HCT116 (cell line): Measurements from ENCODE around the gene CCL11. TPM values are rescaled to one million over a fixed set of nuclear protein-coding genes. Genes with fewer than 3 reads are reported as not detected.

Source experiments
- ATAC-seq: fragments of 200-7000 bp; cut with Tn5 transposase; 2 replicates; pipeline ENCODE4 v1.9.1; 2020; ENCODE audit warnings: mild to moderate bottlenecking, moderate library complexity
- BruUV-seq: library from RNA; stranded (reverse); fragments of 400-500 nt; replicated peaks from 2 replicates; lab custom pipeline; 2021; lab: Mats Ljungman, UMichigan
- CTCF ChIA-PET: fragments of 300-600 bp; sonication (Branson Sonifier 250); formaldehyde crosslinking; loops from one replicate; lab custom pipeline; 2021; ENCODE audit warnings: antibody characterized with exemption; lab: Charles Lee
- POLR2A ChIA-PET: fragments of 300-600, 350-600 bp; sonication (Branson Sonifier 250); formaldehyde crosslinking; loops from one replicate; lab custom pipeline; 2021; ENCODE audit warnings: antibody characterized with exemption; lab: Charles Lee
- RAD21 ChIA-PET, 2 experiments: fragments of 300-600 bp; sonication (Branson Sonifier 250); formaldehyde crosslinking; loops; one replicate each; lab custom pipeline; 2023; ENCODE audit warnings: low total read pairs in 2 of 2; ENCODE audit not compliant: uncharacterized antibody in 2 of 2, unreplicated experiment in 2 of 2, low non-redundant PET in 1 of 2; lab: Charles Lee
- DNase-seq: peaks from one replicate; pipeline ENCODE4 v3.0.0-alpha.2; 2010; ENCODE audit warnings: low read depth, low spot score
- H2AFZ ChIP-seq: fragments of 200-600 bp; shearing (Covaris generic), sonication (generic); 2 replicates; pipeline ENCODE4 v1.6.1; 2017; ENCODE audit warnings: low read depth, mixed run types, mixed read lengths, antibody characterized with exemption, low read length; ENCODE audit not compliant: poor library complexity, severe bottlenecking
- H3K27ac ChIP-seq: 2 replicates; pipeline ENCODE4 v1.5.1; 2012; ENCODE audit warnings: low read depth, low read length
- H3K27me3 ChIP-seq: fragments of 200-600 bp; sonication (generic); 2 replicates; pipeline ENCODE4 v1.6.1; 2016; ENCODE audit warnings: mixed run types, low read length, mixed read lengths; ENCODE audit not compliant: insufficient read depth
- H3K36me3 ChIP-seq, 2 experiments: fragments of 200-500 bp in 1 of 2; fragments of 200-600 bp in 1 of 2; sonication (Bioruptor generic) in 1 of 2; sonication (generic) in 1 of 2; 2 replicates each; pipeline versions ENCODE4 v1.5.1 to v1.6.1; 2014 to 2016; ENCODE audit warnings: low read length in 2 of 2, inconsistent platforms in 1 of 2, mixed read lengths in 1 of 2, mixed run types in 1 of 2; ENCODE audit not compliant: insufficient read depth in 2 of 2, control insufficient read depth in 1 of 2
- H3K4me1 ChIP-seq, 2 experiments: fragments of 200-600 bp in 1 of 2; sonication (generic) in 1 of 2; 2 replicates each; pipeline versions ENCODE4 v1.5.1 to v1.6.1; 2012 to 2017; ENCODE audit warnings: low read length in 2 of 2, inconsistent platforms in 1 of 2, mild to moderate bottlenecking in 1 of 2, mixed read lengths in 1 of 2, mixed run types in 1 of 2, moderate library complexity in 1 of 2; ENCODE audit not compliant: insufficient read depth in 2 of 2, control insufficient read depth in 1 of 2
- H3K4me2 ChIP-seq: fragments of 200-600 bp; sonication (generic); 2 replicates; pipeline ENCODE4 v1.6.1; 2017; ENCODE audit warnings: mixed run types, low read length, mixed read lengths
- H3K4me3 ChIP-seq, 2 experiments: fragments of 200-600 bp in 1 of 2; sonication (generic) in 1 of 2; replicated peaks in 1 of 2; 2 replicates each; pipeline ENCODE4 v1.5.1; 2011 to 2016; ENCODE audit warnings: low read length in 2 of 2, control low read depth in 1 of 2, low read depth in 1 of 2, mild to moderate bottlenecking in 1 of 2, mixed read lengths in 1 of 2, mixed run types in 1 of 2
- H3K79me2 ChIP-seq: fragments of 200-600 bp; sonication (generic); 2 replicates; pipeline ENCODE4 v1.6.1; 2017; ENCODE audit warnings: mild to moderate bottlenecking, mixed run types, low read length, moderate library complexity, mixed read lengths; ENCODE audit not compliant: insufficient read depth
- H3K9ac ChIP-seq: fragments of 200-600 bp; sonication (generic); 2 replicates; pipeline ENCODE4 v1.6.1; 2016; ENCODE audit warnings: low read length, mixed read lengths
- H3K9me2 ChIP-seq: fragments of 200-600 bp; sonication (generic), shearing (Covaris generic); 2 replicates; pipeline ENCODE4 v1.6.1; 2017; ENCODE audit warnings: mixed run types, mild to moderate bottlenecking, moderate library complexity; ENCODE audit not compliant: insufficient read depth
- H3K9me3 ChIP-seq, 2 experiments: fragments of 200-500 bp in 1 of 2; fragments of 200-600 bp in 1 of 2; sonication (Bioruptor generic) in 1 of 2; sonication (generic) in 1 of 2; 2 replicates each; pipeline ENCODE4 v1.6.1; 2014 to 2017; ENCODE audit warnings: low read length in 2 of 2, mixed read lengths in 2 of 2, inconsistent platforms in 1 of 2, low read depth in 1 of 2, mild to moderate bottlenecking in 1 of 2, mixed run types in 1 of 2, moderate library complexity in 1 of 2; ENCODE audit not compliant: control insufficient read depth in 1 of 2, insufficient read depth in 1 of 2
- H4K20me1 ChIP-seq: fragments of 200-600 bp; sonication (generic), shearing (Covaris generic); 2 replicates; pipeline ENCODE4 v1.6.1; 2017; ENCODE audit warnings: mixed run types, mild to moderate bottlenecking, moderate library complexity; ENCODE audit not compliant: insufficient read depth
- ATF3 ChIP-seq: IDR thresholded peaks from 2 replicates; pipeline ENCODE4 v1.6.1; 2012
- CEBPB ChIP-seq: IDR thresholded peaks from 2 replicates; pipeline ENCODE4 v1.6.1; 2012; ENCODE audit warnings: low read depth
- EGR1 ChIP-seq: IDR thresholded peaks from 2 replicates; pipeline ENCODE4 v1.6.1; 2012; ENCODE audit warnings: low read depth
- EZH2 ChIP-seq: fragments of 200-600 bp; sonication (generic); IDR thresholded peaks from 2 replicates; pipeline ENCODE4 v1.6.1; 2017; ENCODE audit warnings: antibody characterized with exemption, mixed run types
- EZH2phosphoT487 ChIP-seq: fragments of 200-600 bp; IDR thresholded peaks from 2 replicates; pipeline ENCODE4 v1.6.1; 2018; ENCODE audit warnings: antibody characterized with exemption, borderline replicate concordance
- FOSL1 ChIP-seq: IDR thresholded peaks from 2 replicates; pipeline ENCODE4 v1.6.1; 2012; ENCODE audit warnings: low read depth
- MAX ChIP-seq: IDR thresholded peaks from 2 replicates; pipeline ENCODE4 v1.6.1; 2012
- POLR2A ChIP-seq: IDR thresholded peaks from 2 replicates; pipeline ENCODE4 v1.7.0; 2011; ENCODE audit warnings: borderline replicate concordance; ENCODE audit not compliant: insufficient read depth, insufficient read length; ENCODE audit errors: extremely low read depth
- POLR2AphosphoS5 ChIP-seq: IDR thresholded peaks from 2 replicates; pipeline ENCODE4 v1.6.1; 2011; ENCODE audit warnings: mild to moderate bottlenecking, low read depth, low read length, moderate library complexity
- RAD21 ChIP-seq: IDR thresholded peaks from 2 replicates; pipeline ENCODE4 v1.6.1; 2012; ENCODE audit warnings: low read depth, mild to moderate bottlenecking
- SIN3A ChIP-seq: IDR thresholded peaks from 2 replicates; pipeline ENCODE4 v1.6.1; 2012; ENCODE audit warnings: low read depth
- SP1 ChIP-seq: IDR thresholded peaks from 2 replicates; pipeline ENCODE4 v1.6.1; 2012; ENCODE audit warnings: low read depth
- SRF ChIP-seq: IDR thresholded peaks from 2 replicates; pipeline ENCODE4 v1.6.1; 2012; ENCODE audit warnings: low read depth
- TCF7L2 ChIP-seq: IDR thresholded peaks from 2 replicates; pipeline ENCODE4 v1.7.0; 2011; ENCODE audit warnings: borderline replicate concordance, inconsistent platforms; ENCODE audit not compliant: insufficient read depth, insufficient read length; ENCODE audit errors: extremely low read depth
- YY1 ChIP-seq: IDR thresholded peaks from 2 replicates; pipeline ENCODE4 v1.6.1; 2011; ENCODE audit warnings: low read length, low read depth, moderate library complexity, mild to moderate bottlenecking; ENCODE audit not compliant: insufficient replicate concordance; ENCODE audit errors: extremely low read depth
- ZFX ChIP-seq: fragments of 450-650 bp; IDR thresholded peaks from 2 replicates; pipeline ENCODE4 v1.6.1; 2017
- ZNF274 ChIP-seq: fragments of 200-500 bp; sonication (Bioruptor generic); IDR thresholded peaks from 2 replicates; pipeline ENCODE4 v1.6.1; 2014; ENCODE audit warnings: mild to moderate bottlenecking, low read depth, low read length, inconsistent platforms
- intact Hi-C: fragments of 100-400 bp; cut with micrococcal nuclease; formaldehyde crosslinking; loops from 2 replicates; pipeline ENCODE4 v1.10.0; 2022
- total RNA-seq: library from RNA; stranded (reverse); gene quantifications from one replicate; pipeline ENCODE4 v1.2.1, GENCODE V29; 2021; ENCODE audit not compliant: unreplicated experiment
- TF ChIP-seq, protein P1 (sequence below): IDR thresholded peaks from 2 replicates; pipeline ENCODE4 v1.6.1; 2011; ENCODE audit warnings: mild to moderate bottlenecking, low read length, moderate library complexity; ENCODE audit not compliant: insufficient replicate concordance; ENCODE audit errors: extremely low read depth
- TF ChIP-seq, protein P2 (sequence below): IDR thresholded peaks from 2 replicates; pipeline ENCODE4 v1.6.1; 2012; ENCODE audit warnings: low read depth
- TF ChIP-seq, protein P3 (sequence below), 3 experiments: fragments of 200-600 bp in 1 of 3; sonication (generic) in 1 of 3; IDR thresholded peaks in 2 of 3; conservative IDR thresholded peaks in 1 of 3; 2 replicates each; pipeline ENCODE4 v1.5.1; 2012 to 2017; ENCODE audit warnings: low read depth in 2 of 3, low read length in 2 of 3, antibody characterized with exemption in 1 of 3, borderline replicate concordance in 1 of 3, control low read depth in 1 of 3, mild to moderate bottlenecking in 1 of 3, mixed read lengths in 1 of 3, mixed run types in 1 of 3, moderate library complexity in 1 of 3; ENCODE audit not compliant: insufficient read depth in 1 of 3

CCL11 gene
- total RNA-seq, 1 experiment from 2014 or later: not detected

DNA sequence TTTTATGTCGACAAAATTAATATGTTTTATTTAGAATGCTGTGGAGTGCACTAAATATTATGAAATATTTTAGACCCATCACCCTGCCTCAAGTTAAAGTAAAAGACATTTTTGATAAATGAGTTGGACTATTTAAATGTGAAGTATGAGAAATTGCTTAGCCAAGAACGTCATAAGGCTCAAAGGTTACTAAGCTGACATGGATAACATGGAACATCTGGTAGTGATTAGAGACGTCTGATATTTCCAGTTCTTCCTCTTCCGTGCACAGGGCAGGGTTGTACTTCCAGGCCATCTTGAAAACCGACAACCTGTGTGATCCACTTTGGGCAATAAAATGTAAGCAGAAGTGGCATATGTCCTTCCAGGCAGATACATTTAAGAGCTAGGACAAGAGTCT lies 26.5 kb downstream of the CCL11 start:
- Histone ChIP-seq H3K4me1 (no peaks in the 10 kb centered on the region), H3K9me2 (no peaks in the 10 kb centered on the region), H3K36me3 (no peaks in the 10 kb centered on the region), H3K27me3 (peaks cover 8% of the 10 kb centered on the region; the same call in 1 of the 2 replicates), H4K20me1 (no peaks in the 10 kb centered on the region), H3K27ac (no peak overlapping the region), H3K9ac (no peak overlapping the region), H3K4me2 (no peak overlapping the region), H3K4me3 (no peak overlapping the region), H3K9me3 (no peaks in the 10 kb centered on the region), H3K79me2 (no peaks in the 10 kb centered on the region), H2AFZ (no peak overlapping the region)
- RAD21 ChIA-PET: no interaction called here
- TF ChIP-seq EZH2 (no peak), SP1 (no peak), CEBPB (no peak), SRF (no peak), ATF3 (no peak), FOSL1 (no peak), RAD21 (no peak), SIN3A (no peak), POLR2AphosphoS5 (no peak), POLR2A (no peak), EZH2phosphoT487 (no peak), ZFX (no peak), EGR1 (no peak), YY1 (no peak), MAX (no peak), ZNF274 (no peak), TCF7L2 (no peak)
- TF ChIP-seq, protein P1, sequence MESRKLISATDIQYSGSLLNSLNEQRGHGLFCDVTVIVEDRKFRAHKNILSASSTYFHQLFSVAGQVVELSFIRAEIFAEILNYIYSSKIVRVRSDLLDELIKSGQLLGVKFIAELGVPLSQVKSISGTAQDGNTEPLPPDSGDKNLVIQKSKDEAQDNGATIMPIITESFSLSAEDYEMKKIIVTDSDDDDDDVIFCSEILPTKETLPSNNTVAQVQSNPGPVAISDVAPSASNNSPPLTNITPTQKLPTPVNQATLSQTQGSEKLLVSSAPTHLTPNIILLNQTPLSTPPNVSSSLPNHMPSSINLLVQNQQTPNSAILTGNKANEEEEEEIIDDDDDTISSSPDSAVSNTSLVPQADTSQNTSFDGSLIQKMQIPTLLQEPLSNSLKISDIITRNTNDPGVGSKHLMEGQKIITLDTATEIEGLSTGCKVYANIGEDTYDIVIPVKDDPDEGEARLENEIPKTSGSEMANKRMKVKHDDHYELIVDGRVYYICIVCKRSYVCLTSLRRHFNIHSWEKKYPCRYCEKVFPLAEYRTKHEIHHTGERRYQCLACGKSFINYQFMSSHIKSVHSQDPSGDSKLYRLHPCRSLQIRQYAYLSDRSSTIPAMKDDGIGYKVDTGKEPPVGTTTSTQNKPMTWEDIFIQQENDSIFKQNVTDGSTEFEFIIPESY: no peak
- TF ChIP-seq, protein P2, sequence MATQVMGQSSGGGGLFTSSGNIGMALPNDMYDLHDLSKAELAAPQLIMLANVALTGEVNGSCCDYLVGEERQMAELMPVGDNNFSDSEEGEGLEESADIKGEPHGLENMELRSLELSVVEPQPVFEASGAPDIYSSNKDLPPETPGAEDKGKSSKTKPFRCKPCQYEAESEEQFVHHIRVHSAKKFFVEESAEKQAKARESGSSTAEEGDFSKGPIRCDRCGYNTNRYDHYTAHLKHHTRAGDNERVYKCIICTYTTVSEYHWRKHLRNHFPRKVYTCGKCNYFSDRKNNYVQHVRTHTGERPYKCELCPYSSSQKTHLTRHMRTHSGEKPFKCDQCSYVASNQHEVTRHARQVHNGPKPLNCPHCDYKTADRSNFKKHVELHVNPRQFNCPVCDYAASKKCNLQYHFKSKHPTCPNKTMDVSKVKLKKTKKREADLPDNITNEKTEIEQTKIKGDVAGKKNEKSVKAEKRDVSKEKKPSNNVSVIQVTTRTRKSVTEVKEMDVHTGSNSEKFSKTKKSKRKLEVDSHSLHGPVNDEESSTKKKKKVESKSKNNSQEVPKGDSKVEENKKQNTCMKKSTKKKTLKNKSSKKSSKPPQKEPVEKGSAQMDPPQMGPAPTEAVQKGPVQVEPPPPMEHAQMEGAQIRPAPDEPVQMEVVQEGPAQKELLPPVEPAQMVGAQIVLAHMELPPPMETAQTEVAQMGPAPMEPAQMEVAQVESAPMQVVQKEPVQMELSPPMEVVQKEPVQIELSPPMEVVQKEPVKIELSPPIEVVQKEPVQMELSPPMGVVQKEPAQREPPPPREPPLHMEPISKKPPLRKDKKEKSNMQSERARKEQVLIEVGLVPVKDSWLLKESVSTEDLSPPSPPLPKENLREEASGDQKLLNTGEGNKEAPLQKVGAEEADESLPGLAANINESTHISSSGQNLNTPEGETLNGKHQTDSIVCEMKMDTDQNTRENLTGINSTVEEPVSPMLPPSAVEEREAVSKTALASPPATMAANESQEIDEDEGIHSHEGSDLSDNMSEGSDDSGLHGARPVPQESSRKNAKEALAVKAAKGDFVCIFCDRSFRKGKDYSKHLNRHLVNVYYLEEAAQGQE: no peak
- TF ChIP-seq, protein P3, sequence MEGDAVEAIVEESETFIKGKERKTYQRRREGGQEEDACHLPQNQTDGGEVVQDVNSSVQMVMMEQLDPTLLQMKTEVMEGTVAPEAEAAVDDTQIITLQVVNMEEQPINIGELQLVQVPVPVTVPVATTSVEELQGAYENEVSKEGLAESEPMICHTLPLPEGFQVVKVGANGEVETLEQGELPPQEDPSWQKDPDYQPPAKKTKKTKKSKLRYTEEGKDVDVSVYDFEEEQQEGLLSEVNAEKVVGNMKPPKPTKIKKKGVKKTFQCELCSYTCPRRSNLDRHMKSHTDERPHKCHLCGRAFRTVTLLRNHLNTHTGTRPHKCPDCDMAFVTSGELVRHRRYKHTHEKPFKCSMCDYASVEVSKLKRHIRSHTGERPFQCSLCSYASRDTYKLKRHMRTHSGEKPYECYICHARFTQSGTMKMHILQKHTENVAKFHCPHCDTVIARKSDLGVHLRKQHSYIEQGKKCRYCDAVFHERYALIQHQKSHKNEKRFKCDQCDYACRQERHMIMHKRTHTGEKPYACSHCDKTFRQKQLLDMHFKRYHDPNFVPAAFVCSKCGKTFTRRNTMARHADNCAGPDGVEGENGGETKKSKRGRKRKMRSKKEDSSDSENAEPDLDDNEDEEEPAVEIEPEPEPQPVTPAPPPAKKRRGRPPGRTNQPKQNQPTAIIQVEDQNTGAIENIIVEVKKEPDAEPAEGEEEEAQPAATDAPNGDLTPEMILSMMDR (IDR thresholded peaks at IDR 0.05 in 2 of 3, conservative IDR thresholded peaks at IDR 0.05 in 1 of 3; ENCODE audit: borderline replicate concordance in 1 of 3, insufficient read depth in 1 of 3, low read depth in 2 of 3, low read length in 2 of 3): no peak
- no peak for ATAC-seq
- POLR2A ChIA-PET: no interaction called here
- CTCF ChIA-PET: no interaction called here
- intact Hi-C loops: no loop called here
- no peak for DNase-seq
- BruUV-seq: no TSS peak
